ENCODE measurements around the gene RGL2.

DNA sequence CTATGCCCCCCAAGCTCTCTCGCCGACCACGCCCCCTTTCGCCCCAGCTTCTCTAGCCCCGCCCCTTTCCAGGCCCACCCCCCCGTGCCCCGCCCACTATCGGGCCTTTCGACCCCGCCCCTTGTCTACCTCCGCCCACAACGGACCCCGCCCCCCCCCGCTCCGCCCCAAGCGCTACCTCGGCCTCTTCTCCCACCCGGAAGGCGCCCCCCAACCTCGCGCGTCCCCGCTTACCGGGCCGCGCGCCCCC is 18.6 kb upstream of the RGL2 start:
- TF ChIP-seq POLR2A (IDR thresholded peaks at IDR 0.05), result no peak
- TF ChIP-seq CTCF (IDR thresholded peaks at IDR 0.05), result no peak
- TF ChIP-seq POLR2AphosphoS5 (IDR thresholded peaks at IDR 0.05), result no peak
- no peak for TF ChIP-seq EP300 (IDR thresholded peaks at IDR 0.05)

Data from gastroesophageal sphincter (tissue), 3 donors.